IMR-90 (cell line): ENCODE data around the gene SLC39A6.

ENCODE experiments used
- BHLHE40 ChIP-seq: fragments of 150-350 bp; IDR thresholded peaks from 2 replicates; pipeline ENCODE4 v1.6.1; 2016; ENCODE audit warnings: mild to moderate bottlenecking, low read depth, low read length
- CEBPB ChIP-seq: IDR thresholded peaks from 2 replicates; pipeline ENCODE4 v1.6.1; 2012; ENCODE audit warnings: low read depth, low read length, improper control_type of control experiment
- CHD1 ChIP-seq: IDR thresholded peaks from 2 replicates; pipeline ENCODE4 v1.6.1; 2012; ENCODE audit warnings: low read depth, low read length, improper control_type of control experiment
- MAFK ChIP-seq: IDR thresholded peaks from 2 replicates; pipeline ENCODE4 v1.6.1; 2012; ENCODE audit warnings: low read depth, low read length, improper control_type of control experiment
- MAZ ChIP-seq: IDR thresholded peaks from 2 replicates; pipeline ENCODE4 v1.6.1; 2012; ENCODE audit warnings: low read depth, mild to moderate bottlenecking, low read length, improper control_type of control experiment, moderate library complexity, borderline replicate concordance
- MXI1 ChIP-seq: IDR thresholded peaks from 2 replicates; pipeline ENCODE4 v1.6.1; 2012; ENCODE audit warnings: low read depth, mild to moderate bottlenecking, low read length, moderate library complexity, borderline replicate concordance
- POLR2A ChIP-seq: IDR thresholded peaks from 2 replicates; pipeline ENCODE4 v1.6.1; 2012; ENCODE audit warnings: mild to moderate bottlenecking, low read depth, low read length
- RAD21 ChIP-seq: IDR thresholded peaks from 2 replicates; pipeline ENCODE4 v1.6.1; 2012; ENCODE audit warnings: low read length, improper control_type of control experiment
- RFX5 ChIP-seq: IDR thresholded peaks from 2 replicates; pipeline ENCODE4 v1.8.0; 2012; ENCODE audit warnings: low read depth, mild to moderate bottlenecking, low read length, moderate library complexity
- TF ChIP-seq, protein P1 (sequence below): conservative IDR thresholded peaks from 2 replicates; pipeline ENCODE4 v1.5.1; 2012; ENCODE audit warnings: mild to moderate bottlenecking, low read depth, low read length, improper control_type of control experiment
- TF ChIP-seq, protein P2 (sequence below): fragments of 150-350 bp; IDR thresholded peaks from 2 replicates; pipeline ENCODE4 v1.6.1; 2017; ENCODE audit warnings: mild to moderate bottlenecking, antibody characterized with exemption, low read length, low read depth
- TF ChIP-seq, protein P3 (sequence below): fragments of 150-350 bp; IDR thresholded peaks from 2 replicates; pipeline ENCODE4 v1.6.1; 2016; ENCODE audit warnings: low read depth, mild to moderate bottlenecking, low read length, moderate library complexity, borderline replicate concordance

DNA sequence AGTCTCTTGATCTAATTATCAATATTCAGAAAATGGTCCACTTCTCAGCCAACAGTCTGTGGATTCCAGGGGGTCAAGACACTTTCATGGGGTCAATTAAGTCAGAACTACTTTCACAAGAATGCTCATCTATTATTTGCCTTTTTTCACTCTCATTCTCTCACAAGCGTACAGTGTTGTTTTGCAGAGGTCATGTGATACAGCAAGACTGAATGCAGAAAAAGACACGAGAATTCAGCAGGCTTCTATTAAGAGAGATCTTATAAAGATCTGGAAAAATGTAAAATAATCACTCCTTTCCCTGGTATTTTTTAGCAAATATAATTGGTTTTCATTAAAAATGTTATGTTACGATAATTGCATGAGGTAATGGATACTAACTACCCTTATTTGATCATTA, 70.5 kb downstream of the SLC39A6 start:
- TF ChIP-seq, protein P1, sequence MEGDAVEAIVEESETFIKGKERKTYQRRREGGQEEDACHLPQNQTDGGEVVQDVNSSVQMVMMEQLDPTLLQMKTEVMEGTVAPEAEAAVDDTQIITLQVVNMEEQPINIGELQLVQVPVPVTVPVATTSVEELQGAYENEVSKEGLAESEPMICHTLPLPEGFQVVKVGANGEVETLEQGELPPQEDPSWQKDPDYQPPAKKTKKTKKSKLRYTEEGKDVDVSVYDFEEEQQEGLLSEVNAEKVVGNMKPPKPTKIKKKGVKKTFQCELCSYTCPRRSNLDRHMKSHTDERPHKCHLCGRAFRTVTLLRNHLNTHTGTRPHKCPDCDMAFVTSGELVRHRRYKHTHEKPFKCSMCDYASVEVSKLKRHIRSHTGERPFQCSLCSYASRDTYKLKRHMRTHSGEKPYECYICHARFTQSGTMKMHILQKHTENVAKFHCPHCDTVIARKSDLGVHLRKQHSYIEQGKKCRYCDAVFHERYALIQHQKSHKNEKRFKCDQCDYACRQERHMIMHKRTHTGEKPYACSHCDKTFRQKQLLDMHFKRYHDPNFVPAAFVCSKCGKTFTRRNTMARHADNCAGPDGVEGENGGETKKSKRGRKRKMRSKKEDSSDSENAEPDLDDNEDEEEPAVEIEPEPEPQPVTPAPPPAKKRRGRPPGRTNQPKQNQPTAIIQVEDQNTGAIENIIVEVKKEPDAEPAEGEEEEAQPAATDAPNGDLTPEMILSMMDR: no peak
- TF ChIP-seq POLR2A (no peak), MXI1 (no peak), BHLHE40 (no peak), RFX5 (no peak), CHD1 (no peak), MAZ (no peak), RAD21 (no peak), CEBPB (no peak), MAFK (no peak)
- TF ChIP-seq, protein P2, sequence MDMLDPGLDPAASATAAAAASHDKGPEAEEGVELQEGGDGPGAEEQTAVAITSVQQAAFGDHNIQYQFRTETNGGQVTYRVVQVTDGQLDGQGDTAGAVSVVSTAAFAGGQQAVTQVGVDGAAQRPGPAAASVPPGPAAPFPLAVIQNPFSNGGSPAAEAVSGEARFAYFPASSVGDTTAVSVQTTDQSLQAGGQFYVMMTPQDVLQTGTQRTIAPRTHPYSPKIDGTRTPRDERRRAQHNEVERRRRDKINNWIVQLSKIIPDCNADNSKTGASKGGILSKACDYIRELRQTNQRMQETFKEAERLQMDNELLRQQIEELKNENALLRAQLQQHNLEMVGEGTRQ: no peak
- TF ChIP-seq, protein P3, sequence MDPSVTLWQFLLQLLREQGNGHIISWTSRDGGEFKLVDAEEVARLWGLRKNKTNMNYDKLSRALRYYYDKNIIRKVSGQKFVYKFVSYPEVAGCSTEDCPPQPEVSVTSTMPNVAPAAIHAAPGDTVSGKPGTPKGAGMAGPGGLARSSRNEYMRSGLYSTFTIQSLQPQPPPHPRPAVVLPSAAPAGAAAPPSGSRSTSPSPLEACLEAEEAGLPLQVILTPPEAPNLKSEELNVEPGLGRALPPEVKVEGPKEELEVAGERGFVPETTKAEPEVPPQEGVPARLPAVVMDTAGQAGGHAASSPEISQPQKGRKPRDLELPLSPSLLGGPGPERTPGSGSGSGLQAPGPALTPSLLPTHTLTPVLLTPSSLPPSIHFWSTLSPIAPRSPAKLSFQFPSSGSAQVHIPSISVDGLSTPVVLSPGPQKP: no peak
